ENCODE data around the gene PCBP3. TPM values are rescaled to one million over a fixed set of nuclear protein-coding genes. Genes with fewer than 3 reads are reported as not detected.
A peak's percentile ranks its signal among the peaks of the same experiment; 100 is the strongest.

Gene PCBP3
- total RNA-seq, 1 donor from 2014 or later, result 11.8 TPM

DNA sequence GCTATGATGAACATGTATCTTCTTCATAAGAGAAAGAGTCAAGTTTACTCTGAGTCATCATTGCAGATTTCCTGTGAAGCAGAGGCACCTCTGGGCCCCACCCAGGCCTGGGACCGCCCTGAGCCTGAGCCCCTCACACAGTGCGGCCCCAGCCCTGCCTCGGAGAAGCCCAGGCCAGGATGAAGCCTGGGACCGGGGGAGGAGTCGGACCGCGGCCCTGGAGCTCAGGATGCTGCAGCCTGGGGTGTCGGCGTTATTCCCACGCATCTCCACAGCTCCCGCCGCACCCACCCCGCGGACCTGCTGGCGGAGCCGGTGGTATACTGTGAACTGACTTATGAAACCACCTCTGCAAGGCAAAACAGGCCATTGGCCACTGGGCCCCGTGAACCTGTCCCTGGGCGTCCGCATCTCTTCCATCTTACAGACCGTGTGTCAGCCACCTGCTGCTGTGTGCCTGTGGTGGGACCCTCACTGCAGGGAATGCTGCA lies 335.7 kb downstream of the PCBP3 start:
- TF ChIP-seq, protein P1, sequence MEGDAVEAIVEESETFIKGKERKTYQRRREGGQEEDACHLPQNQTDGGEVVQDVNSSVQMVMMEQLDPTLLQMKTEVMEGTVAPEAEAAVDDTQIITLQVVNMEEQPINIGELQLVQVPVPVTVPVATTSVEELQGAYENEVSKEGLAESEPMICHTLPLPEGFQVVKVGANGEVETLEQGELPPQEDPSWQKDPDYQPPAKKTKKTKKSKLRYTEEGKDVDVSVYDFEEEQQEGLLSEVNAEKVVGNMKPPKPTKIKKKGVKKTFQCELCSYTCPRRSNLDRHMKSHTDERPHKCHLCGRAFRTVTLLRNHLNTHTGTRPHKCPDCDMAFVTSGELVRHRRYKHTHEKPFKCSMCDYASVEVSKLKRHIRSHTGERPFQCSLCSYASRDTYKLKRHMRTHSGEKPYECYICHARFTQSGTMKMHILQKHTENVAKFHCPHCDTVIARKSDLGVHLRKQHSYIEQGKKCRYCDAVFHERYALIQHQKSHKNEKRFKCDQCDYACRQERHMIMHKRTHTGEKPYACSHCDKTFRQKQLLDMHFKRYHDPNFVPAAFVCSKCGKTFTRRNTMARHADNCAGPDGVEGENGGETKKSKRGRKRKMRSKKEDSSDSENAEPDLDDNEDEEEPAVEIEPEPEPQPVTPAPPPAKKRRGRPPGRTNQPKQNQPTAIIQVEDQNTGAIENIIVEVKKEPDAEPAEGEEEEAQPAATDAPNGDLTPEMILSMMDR (IDR thresholded peaks at IDR 0.05), result no peak
- no peak for DNase-seq (ENCODE audit: low spot score)
- H3K9me3 Mint-ChIP-seq (ENCODE audit: low read depth), result no peaks in the 10 kb centered on the region
- H3K4me1 Mint-ChIP-seq (ENCODE audit: low read depth), result peaks cover 42% of the 10 kb centered on the region
- H3K4me3 Mint-ChIP-seq (ENCODE audit: unreplicated experiment), result no peak overlapping the region
- no peaks in the 10 kb centered on the region for H3K27me3 Mint-ChIP-seq (ENCODE audit: low read depth)
- no peaks in the 10 kb centered on the region for H3K36me3 Mint-ChIP-seq (ENCODE audit: low read depth)
- H3K27ac Mint-ChIP-seq (ENCODE audit: unreplicated experiment), result peak overlapping the region; percentile 86

DNA sequence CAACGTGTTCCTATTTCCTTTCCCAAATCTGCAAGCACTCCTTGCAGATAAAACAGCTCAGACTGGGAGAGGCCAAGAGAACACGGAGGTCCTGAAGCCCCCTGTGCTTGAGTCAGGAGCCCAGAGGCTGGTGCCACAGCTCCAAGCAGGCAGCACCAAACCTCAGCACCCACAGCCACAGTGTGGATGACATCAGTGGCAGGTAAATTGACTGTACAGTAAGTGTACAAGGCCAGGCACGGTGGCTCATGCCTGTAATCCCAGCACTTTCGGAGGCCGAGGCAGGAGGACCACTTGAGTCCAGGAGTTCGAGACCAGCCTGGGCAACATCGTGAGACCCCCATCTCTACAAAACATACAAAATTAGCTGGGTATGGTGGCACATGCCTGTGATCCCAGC lies 336.1 kb downstream of the PCBP3 start:
- no peak overlapping the region for H3K27ac Mint-ChIP-seq (ENCODE audit: unreplicated experiment)
- no peak for DNase-seq (ENCODE audit: low spot score)
- no peak overlapping the region for H3K4me3 Mint-ChIP-seq (ENCODE audit: unreplicated experiment)
- no peaks in the 10 kb centered on the region for H3K9me3 Mint-ChIP-seq (ENCODE audit: low read depth)
- TF ChIP-seq, protein P1 (IDR thresholded peaks at IDR 0.05), result no peak
- H3K27me3 Mint-ChIP-seq (ENCODE audit: low read depth), result no peaks in the 10 kb centered on the region
- H3K36me3 Mint-ChIP-seq (ENCODE audit: low read depth), result peaks cover 4% of the 10 kb centered on the region
- peaks cover 42% of the 10 kb centered on the region for H3K4me1 Mint-ChIP-seq (ENCODE audit: low read depth)

DNA sequence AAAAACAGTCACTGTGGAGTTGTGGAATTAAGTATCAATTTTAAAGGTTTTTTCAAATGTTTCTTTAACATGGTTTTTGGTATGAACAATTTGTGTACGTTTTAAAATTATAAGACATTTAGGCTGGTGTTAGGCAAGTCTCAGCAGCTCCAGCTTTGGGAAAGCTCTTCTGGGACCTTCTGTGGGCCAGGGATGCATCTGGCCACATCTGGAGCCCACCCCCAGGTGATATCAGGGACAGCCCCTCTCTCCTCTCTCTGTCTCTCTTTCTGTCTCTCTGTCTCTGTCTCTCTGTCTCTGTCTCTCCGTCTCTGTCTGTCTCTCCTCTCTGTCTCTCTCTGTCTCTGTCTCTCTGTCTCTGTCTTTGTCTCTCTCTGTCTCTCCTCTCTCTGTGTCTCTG lies 336.7 kb downstream of the PCBP3 start:
- Mint-ChIP-seq H3K4me1 (ENCODE audit: low read depth) (peaks cover 42% of the 10 kb centered on the region), H3K4me3 (ENCODE audit: unreplicated experiment) (no peak overlapping the region), H3K27me3 (ENCODE audit: low read depth) (no peaks in the 10 kb centered on the region), H3K27ac (ENCODE audit: unreplicated experiment) (no peak overlapping the region), H3K9me3 (ENCODE audit: low read depth) (no peaks in the 10 kb centered on the region), H3K36me3 (ENCODE audit: low read depth) (peaks cover 10% of the 10 kb centered on the region)
- DNase-seq (ENCODE audit: low spot score), result no peak
- TF ChIP-seq, protein P1 (IDR thresholded peaks at IDR 0.05), result no peak

DNA sequence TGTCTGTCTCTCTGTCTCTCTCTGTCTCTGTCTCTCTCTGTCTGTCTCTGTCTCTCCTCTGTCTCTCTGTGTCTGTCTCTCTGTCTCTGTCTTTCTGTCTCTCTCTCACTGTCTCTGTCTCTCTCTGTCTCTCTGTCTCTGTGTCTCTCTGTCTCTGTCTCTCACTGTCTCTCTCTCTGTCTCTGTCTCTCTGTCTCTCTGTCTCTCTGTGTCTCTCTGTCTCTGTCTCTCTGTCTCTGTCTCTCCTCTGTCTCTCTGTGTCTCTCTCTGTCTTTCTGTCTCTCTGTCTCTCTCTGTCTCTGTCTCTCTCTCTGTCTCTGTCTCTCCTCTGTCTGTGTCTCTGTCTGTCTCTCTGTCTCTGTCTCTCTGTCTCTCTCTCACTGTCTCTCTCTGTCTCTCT lies 337.2 kb downstream of the PCBP3 start:
- Mint-ChIP-seq H3K9me3 (ENCODE audit: low read depth) (no peaks in the 10 kb centered on the region), H3K27me3 (ENCODE audit: low read depth) (no peaks in the 10 kb centered on the region)
- TF ChIP-seq, protein P1 (IDR thresholded peaks at IDR 0.05), result no peak

DNA sequence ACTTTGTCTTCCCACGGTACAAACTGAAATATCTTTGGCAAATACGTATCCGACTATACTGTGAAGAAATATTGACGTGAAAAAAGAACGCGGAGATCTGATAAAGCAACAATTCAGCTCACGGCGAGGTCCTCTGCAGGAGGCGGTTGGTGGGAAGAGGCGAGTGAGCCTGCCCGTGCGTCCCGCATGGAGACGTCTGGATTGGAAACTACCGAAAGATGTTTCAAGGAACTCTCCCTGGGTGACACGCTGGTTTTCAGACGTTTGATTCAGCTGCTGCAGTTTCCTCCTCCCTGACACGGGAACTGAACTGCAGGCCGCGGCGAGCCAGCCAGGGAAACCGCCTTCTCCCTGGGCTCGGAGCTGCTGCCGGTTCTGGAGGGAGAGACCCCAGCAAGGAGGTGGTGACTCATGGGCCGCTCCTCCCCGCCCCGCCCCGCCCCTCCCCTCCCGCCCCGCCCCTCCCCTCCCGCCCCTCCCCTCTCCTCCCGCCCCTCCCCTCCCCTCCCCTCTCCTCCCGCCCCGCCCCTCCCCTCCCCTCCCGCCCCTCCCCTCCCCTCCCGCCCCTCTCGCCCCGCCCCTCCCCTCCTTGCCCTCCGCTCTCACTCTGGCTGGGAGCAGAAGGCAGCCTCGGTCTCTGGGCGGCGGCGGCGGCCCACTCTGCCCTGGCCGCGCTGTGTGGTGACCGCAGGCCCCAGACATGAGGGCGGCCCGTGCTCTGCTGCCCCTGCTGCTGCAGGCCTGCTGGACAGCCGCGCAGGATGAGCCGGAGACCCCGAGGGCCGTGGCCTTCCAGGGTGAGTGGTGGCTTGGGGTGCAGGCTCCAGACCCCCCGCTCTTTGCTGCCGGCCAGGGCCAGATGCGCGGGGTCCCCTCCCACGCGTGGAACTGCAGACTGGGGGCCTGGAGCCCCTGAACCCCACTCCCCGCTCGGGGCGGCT lies 337.9 kb downstream of the PCBP3 start, which contains the start of gene COL6A1:
Gene COL6A1, plus strand, starts transcription at position 620 of the 941 bp plus-strand sequence. Its CDS starts 81 bp downstream, at position 701.
- peak within 1 kb of the TSS; percentile 78 for H3K4me3 Mint-ChIP-seq (ENCODE audit: unreplicated experiment)
- TF ChIP-seq, protein P1 (IDR thresholded peaks at IDR 0.05), result peak; percentile 22
- H3K36me3 Mint-ChIP-seq (ENCODE audit: low read depth), result peaks cover 13% of the 10 kb centered on the region
- no peaks in the 10 kb centered on the region for H3K27me3 Mint-ChIP-seq (ENCODE audit: low read depth)
- peak within 1 kb of the TSS; percentile 17 for H3K27ac Mint-ChIP-seq (ENCODE audit: unreplicated experiment)
- H3K9me3 Mint-ChIP-seq (ENCODE audit: low read depth), result no peaks in the 10 kb centered on the region
- no peak for DNase-seq (ENCODE audit: low spot score)
- peaks cover 35% of the 10 kb centered on the region for H3K4me1 Mint-ChIP-seq (ENCODE audit: low read depth)

More for the DNA sequence above, 337.2 kb downstream of the PCBP3 start:
- Mint-ChIP-seq H3K4me3 (ENCODE audit: unreplicated experiment) (no peak overlapping the region), H3K27ac (ENCODE audit: unreplicated experiment) (no peak overlapping the region), H3K36me3 (ENCODE audit: low read depth) (peaks cover 11% of the 10 kb centered on the region), H3K4me1 (ENCODE audit: low read depth) (peaks cover 39% of the 10 kb centered on the region)
- no peak for DNase-seq (ENCODE audit: low spot score)

Data from chondrocyte (in vitro differentiated cells).